GM21367 (cell line): ENCODE data around the gene HLA-B.
A peak's percentile ranks its signal among the peaks of the same experiment; 100 is the strongest.
"Not testable (repeated sequence)": the region's sequence is repeated elsewhere in the genome, so short reads cannot be mapped to it uniquely, and the experiment has no call there.

Experiments used
- ATAC-seq: cut with Tn5 transposase; IDR thresholded peaks from one replicate; pipeline ENCODE4 v1.9.1; 2021; ENCODE audit not compliant: unreplicated experiment

Gene HLA-B

GRCh38 chr6:31356946-31357466 lies at the start of gene HLA-B:
Gene HLA-B, minus strand, starts transcription at chr6:31357179. Its CDS starts 21 bp downstream, at chr6:31357158.
- peak; percentile 70 for ATAC-seq

GRCh38 chr6:31405996-31406395 lies 49.0 kb upstream of the HLA-B start:
- ATAC-seq: no peak

GRCh38 chr6:31404061-31404364 lies 47.0 kb upstream of the HLA-B start:
- not testable (repeated sequence) for ATAC-seq

GRCh38 chr6:31403283-31404060 lies 46.5 kb upstream of the HLA-B start, which contains the start of gene MICA:
Gene MICA, plus strand, starts transcription at chr6:31403595. Its CDS starts 38 bp downstream, at chr6:31403633.
- no peak for ATAC-seq

- ATAC-seq: no peak
Measured at GRCh38 chr6:31402324-31403282, 45.6 kb upstream of the HLA-B start.

- ATAC-seq: no peak
Measured at GRCh38 chr6:31401403-31401802, 44.4 kb upstream of the HLA-B start.

- ATAC-seq: no peak
Measured at GRCh38 chr6:31400467-31401289, 43.7 kb upstream of the HLA-B start.

GRCh38 chr6:31399589-31400466 lies 42.8 kb upstream of the HLA-B start:
- ATAC-seq: peak; percentile 31

- ATAC-seq: no peak
Measured at GRCh38 chr6:31397901-31398525, 41.0 kb upstream of the HLA-B start.

GRCh38 chr6:31397153-31397499 lies 40.1 kb upstream of the HLA-B start:
- not testable (repeated sequence) for ATAC-seq

GRCh38 chr6:31396422-31397152 lies 39.6 kb upstream of the HLA-B start:
- ATAC-seq: no peak

- ATAC-seq: no peak
Measured at GRCh38 chr6:31395832-31396231, 38.9 kb upstream of the HLA-B start.

- ATAC-seq: no peak
Measured at GRCh38 chr6:31394381-31394780, 37.4 kb upstream of the HLA-B start.

- ATAC-seq: no peak
Measured at GRCh38 chr6:31393932-31394331, 37.0 kb upstream of the HLA-B start.

GRCh38 chr6:31389802-31390132 lies 32.8 kb upstream of the HLA-B start:
- not testable (repeated sequence) for ATAC-seq

- ATAC-seq: not testable (repeated sequence)
Measured at GRCh38 chr6:31388916-31389801, 32.2 kb upstream of the HLA-B start.

- ATAC-seq: no peak
Measured at GRCh38 chr6:31386977-31387376, 30.0 kb upstream of the HLA-B start.

GRCh38 chr6:31386099-31386498 lies 29.1 kb upstream of the HLA-B start:
- ATAC-seq: no peak
